ENCODE measurements around the gene DPF1.

- TF ChIP-seq EZH2 (optimal IDR thresholded peaks at IDR 0.05; ENCODE audit: low read depth, low read length) (no peak), CTCF (IDR thresholded peaks at IDR 0.05; ENCODE audit: low read length) (no peak), EZH2phosphoT487 (IDR thresholded peaks at IDR 0.05; ENCODE audit: low read length) (no peak)
Measured at GRCh38 chr19:38170334-38170733, 53.7 kb downstream of the DPF1 start.
